ENCODE results near the gene ARHGEF39. TPM values are rescaled to one million over a fixed set of nuclear protein-coding genes. Genes with fewer than 3 reads are reported as not detected.

Gene ARHGEF39
- polyA plus RNA-seq, 2 of the 4 experiments (the other 2 are of a cell fraction): 17.6 to 19.5 TPM

GRCh38 chr9:35700942-35701341, 35.9 kb upstream of the ARHGEF39 start (continued):
- no peak for TF ChIP-seq HMGXB4 (CRISPR knock-in tag; IDR thresholded peaks at IDR 0.05; ENCODE audit: borderline replicate concordance)

DNA sequence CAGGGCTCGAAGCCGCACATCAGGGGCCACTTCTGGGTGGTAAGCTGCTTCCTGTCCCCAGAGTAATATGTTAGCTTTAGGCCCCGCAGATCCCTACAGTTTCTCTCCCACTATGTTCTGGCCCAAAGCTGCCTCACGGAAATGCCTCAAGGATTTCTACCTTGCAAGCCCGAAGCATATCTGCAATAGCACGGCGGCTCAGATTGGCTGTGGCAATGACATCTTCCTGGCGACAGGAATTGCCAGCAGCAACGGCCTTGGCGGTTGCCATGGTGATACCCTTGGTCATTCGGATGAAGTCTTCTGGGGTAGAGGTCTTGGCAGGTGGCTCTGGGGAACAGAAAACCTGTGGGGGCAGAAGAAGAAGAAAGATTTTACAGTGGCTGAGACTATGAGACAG, 35.0 kb upstream of the ARHGEF39 start:
- CTCF ChIA-PET: interaction anchor here (1.1 to 32.5 kb wide), 5 partner anchors 18 to 53 kb away, joined by 3 to 758 read pairs (median 7); partner anchors contain the start of genes CCDC107, CREB3, RMRP and TLN1
- H3K4me3 ChIP-seq: no peak overlapping the region
- peaks cover 14% of the 10 kb centered on the region for H3K4me1 ChIP-seq
- FAIRE-seq (no peak), DNase-seq (ENCODE audit: low read depth in 1 of 2, low spot score in 1 of 2) (no peak), ATAC-seq (no peak)
- H3K9me3 ChIP-seq: no peaks in the 10 kb centered on the region
- POLR2A ChIA-PET: no interaction called here
- TF ChIP-seq NR3C1 (IDR thresholded peaks at IDR 0.05) (no peak), CBX2 (IDR thresholded peaks at IDR 0.05; ENCODE audit: borderline replicate concordance, low read depth) (no peak), HDAC2 (IDR thresholded peaks at IDR 0.05) (no peak), MAFK (IDR thresholded peaks at IDR 0.05; ENCODE audit: partially characterized antibody) (no peak), KDM1A (IDR thresholded peaks at IDR 0.05; ENCODE audit: low read depth) (no peak), POLR2AphosphoS2 (conservative IDR thresholded peaks at IDR 0.05; ENCODE audit: low read length) (no peak), CTCF (IDR thresholded peaks at IDR 0.05) (no peak), FOSL2 (IDR thresholded peaks at IDR 0.05) (no peak), FOSL2 (CRISPR knock-in tag; IDR thresholded peaks at IDR 0.05) (no peak), NFE2L2 (conservative IDR thresholded peaks at IDR 0.05; ENCODE audit: low read length) (no peak), SREBF2 (IDR thresholded peaks at IDR 0.05) (no peak), POLR2A (IDR thresholded peaks at IDR 0.05; ENCODE audit: low read length) (no peak), EP300 (IDR thresholded peaks at IDR 0.05) (no peak)
- TF ChIP-seq, protein P1, sequence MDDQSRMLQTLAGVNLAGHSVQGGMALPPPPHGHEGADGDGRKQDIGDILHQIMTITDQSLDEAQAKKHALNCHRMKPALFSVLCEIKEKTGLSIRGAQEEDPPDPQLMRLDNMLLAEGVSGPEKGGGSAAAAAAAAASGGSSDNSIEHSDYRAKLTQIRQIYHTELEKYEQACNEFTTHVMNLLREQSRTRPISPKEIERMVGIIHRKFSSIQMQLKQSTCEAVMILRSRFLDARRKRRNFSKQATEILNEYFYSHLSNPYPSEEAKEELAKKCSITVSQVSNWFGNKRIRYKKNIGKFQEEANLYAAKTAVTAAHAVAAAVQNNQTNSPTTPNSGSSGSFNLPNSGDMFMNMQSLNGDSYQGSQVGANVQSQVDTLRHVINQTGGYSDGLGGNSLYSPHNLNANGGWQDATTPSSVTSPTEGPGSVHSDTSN (IDR thresholded peaks at IDR 0.05): no peak
- TF ChIP-seq, protein P2, sequence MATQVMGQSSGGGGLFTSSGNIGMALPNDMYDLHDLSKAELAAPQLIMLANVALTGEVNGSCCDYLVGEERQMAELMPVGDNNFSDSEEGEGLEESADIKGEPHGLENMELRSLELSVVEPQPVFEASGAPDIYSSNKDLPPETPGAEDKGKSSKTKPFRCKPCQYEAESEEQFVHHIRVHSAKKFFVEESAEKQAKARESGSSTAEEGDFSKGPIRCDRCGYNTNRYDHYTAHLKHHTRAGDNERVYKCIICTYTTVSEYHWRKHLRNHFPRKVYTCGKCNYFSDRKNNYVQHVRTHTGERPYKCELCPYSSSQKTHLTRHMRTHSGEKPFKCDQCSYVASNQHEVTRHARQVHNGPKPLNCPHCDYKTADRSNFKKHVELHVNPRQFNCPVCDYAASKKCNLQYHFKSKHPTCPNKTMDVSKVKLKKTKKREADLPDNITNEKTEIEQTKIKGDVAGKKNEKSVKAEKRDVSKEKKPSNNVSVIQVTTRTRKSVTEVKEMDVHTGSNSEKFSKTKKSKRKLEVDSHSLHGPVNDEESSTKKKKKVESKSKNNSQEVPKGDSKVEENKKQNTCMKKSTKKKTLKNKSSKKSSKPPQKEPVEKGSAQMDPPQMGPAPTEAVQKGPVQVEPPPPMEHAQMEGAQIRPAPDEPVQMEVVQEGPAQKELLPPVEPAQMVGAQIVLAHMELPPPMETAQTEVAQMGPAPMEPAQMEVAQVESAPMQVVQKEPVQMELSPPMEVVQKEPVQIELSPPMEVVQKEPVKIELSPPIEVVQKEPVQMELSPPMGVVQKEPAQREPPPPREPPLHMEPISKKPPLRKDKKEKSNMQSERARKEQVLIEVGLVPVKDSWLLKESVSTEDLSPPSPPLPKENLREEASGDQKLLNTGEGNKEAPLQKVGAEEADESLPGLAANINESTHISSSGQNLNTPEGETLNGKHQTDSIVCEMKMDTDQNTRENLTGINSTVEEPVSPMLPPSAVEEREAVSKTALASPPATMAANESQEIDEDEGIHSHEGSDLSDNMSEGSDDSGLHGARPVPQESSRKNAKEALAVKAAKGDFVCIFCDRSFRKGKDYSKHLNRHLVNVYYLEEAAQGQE (IDR thresholded peaks at IDR 0.05): no peak
- TF ChIP-seq, protein P3, sequence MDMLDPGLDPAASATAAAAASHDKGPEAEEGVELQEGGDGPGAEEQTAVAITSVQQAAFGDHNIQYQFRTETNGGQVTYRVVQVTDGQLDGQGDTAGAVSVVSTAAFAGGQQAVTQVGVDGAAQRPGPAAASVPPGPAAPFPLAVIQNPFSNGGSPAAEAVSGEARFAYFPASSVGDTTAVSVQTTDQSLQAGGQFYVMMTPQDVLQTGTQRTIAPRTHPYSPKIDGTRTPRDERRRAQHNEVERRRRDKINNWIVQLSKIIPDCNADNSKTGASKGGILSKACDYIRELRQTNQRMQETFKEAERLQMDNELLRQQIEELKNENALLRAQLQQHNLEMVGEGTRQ (IDR thresholded peaks at IDR 0.05): no peak
- WGBS (ENCODE audit: missing lambda C conversion rate): 94% methylated on average over 11 of the region's 11 CpGs
- H3K27ac ChIP-seq: no peak overlapping the region
- no peak overlapping the region for H3K4me2 ChIP-seq

All from A549 (cell line).